LNCAP (cell line): ENCODE data around the gene LAMTOR2.

ENCODE experiments used
- CTCF ChIP-seq: fragments of 450-650 bp; IDR thresholded peaks from 2 replicates; pipeline ENCODE4 v1.5.1; 2017; ENCODE audit warnings: mild to moderate bottlenecking

Gene LAMTOR2

GRCh38 chr1:156080241-156080862, 25.8 kb downstream of the LAMTOR2 start:
- TF ChIP-seq CTCF = no peak

DNA sequence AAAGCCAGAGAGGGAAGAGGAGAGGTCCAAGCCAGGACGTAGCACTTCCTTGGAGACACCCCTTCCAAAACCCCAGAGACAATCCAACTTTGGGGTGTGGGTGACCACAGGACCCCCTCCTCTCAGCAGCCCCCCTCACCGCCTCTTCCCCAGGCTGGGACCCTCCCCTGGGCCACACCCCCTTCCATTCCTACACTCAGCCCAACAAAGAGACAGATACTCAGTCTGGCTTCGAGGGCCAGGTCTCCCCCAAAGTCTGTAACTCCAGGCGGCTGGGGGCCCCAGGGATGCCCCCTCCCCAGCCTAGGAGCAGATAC, 26.2 kb downstream of the LAMTOR2 start:
- no peak for TF ChIP-seq CTCF

DNA sequence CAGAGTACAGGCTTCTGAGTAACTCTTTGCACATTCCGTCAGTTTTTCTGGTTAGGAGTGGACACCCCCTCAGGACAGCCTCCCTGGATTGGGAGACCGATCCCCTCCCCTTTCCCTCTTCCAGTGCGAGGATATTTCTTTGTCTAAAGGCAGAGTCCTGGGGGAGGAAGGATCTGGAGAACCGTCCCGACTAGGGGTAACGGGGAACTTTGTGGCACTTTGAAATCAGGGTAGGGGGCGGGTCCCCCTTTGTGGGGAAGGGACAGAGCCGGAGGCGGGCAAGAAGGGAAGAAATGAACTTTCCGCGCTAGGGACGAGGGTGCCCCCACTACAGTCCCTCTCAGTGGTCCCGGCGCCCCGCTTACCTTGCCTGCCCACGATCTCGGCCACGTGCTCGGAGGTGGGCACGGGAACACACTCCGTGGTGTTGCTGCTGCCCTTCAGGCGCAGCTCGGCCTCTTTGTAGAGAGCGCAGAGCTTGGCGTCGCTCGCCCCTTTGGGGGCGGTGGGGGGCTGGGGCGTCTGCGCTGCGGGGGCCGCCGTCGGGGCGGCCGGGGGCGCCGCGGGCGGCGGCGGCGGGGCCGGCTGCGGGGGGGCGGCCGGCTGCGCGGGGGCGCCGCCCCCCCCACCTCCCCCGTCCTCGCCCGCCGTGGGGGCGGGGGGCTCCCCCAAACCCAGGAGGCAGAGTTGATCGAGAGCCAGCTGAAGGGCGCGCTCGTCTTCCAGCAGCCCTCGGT, 26.8 kb downstream of the LAMTOR2 start:
- TF ChIP-seq CTCF = no peak

DNA sequence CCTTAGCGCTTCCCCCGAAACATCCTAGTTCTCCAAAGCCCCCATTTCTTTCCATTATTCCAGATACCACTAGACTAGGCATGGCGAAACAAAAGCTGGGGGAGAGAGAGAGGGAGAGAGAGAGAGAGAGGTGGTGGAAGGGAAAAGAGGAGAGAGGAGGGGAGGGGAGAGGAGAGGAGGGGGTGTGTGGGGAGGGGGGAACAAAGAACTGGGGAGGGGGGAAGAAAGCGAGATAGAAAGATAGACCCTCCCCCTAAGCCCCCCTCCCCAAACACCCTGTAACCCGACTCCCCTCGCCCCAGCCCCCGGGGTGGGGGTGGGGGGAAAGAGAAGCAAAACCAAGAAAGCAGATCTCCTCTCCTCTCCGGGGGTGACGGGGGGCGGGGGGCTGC, 27.3 kb downstream of the LAMTOR2 start:
- no peak for TF ChIP-seq CTCF

DNA sequence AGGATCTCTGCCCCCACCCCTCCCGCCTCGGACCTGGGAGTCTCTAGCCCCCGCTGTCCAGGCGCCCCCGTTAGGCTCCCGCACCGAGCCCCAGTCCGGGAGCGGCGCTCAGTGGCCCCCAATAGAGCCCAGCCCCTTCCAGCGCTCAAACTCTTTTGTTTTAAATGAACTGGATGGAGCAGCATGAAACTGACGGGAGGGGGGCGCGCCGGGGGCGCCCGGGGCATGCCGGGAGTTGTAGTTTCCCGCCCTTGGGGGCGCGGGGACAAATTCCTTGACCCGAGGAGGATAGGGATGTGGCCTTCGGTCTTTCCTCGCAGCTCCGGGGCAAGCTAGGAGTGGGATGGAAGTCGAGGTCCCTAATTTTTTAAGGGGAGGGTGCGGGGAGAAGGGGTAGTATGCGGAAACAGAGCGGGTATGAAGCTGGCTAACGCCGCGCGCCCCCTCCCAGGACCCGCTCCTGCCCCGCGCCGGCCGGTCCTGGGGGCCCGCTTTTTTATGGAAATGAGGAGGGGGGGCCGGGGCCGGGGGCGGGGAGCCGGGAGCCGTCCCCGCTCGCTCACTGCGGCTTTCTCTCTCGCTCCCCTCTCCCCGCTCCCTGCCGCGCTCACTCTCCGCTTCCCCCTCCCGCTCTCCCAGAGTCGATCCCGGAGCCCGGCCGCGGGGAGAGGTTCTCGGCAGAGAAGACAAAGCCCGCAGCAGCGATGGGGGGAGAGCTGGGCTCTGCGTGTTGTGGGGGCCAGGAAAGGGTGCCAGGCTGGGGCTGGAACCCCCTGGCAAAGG, 27.9 kb downstream of the LAMTOR2 start, which contains the start of gene MEX3A:
Gene MEX3A (minus strand): TSS at position 157 of the 783 bp plus-strand sequence. CDS start 467 bp downstream, outside the sequence.
- TF ChIP-seq CTCF = no peak

- no peak for TF ChIP-seq CTCF
Measured at GRCh38 chr1:156083800-156084790, 29.5 kb downstream of the LAMTOR2 start.

DNA sequence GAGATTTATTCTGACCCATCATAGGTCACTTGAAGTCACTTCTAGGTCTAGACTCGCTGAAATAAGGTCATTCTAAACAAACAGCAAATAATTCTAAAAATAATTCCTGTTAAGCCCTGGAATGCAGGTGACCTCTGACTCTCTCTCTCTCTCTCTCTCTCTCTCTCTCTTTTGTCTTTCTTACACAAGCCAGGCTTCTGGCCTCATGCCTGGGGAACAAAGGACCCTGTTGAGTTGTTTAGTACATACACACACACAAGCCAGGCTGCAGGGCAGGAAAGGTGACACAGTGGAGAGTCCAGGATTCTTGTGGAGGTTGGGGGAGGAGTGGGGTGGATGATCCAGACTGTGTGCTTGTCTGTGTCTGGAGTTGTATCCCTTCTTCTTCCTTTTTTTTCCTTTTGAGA, 31.7 kb downstream of the LAMTOR2 start:
- no peak for TF ChIP-seq CTCF
